C4-2B (cell line): ENCODE data around the gene HSD11B1L.
A peak's percentile ranks its signal among the peaks of the same experiment; 100 is the strongest.

Source experiments
- H3K27ac ChIP-seq: fragments of 450-650 bp; 2 replicates; pipeline ENCODE4 v1.5.1; 2017
- ZFX ChIP-seq: fragments of 450-650 bp; IDR thresholded peaks from 2 replicates; pipeline ENCODE4 v1.6.1; 2017
- TF ChIP-seq, protein P1 (sequence below): fragments of 450-650 bp; conservative IDR thresholded peaks from 2 replicates; pipeline ENCODE4 v1.5.1; 2017; ENCODE audit warnings: mild to moderate bottlenecking

The HSD11B1L gene

DNA sequence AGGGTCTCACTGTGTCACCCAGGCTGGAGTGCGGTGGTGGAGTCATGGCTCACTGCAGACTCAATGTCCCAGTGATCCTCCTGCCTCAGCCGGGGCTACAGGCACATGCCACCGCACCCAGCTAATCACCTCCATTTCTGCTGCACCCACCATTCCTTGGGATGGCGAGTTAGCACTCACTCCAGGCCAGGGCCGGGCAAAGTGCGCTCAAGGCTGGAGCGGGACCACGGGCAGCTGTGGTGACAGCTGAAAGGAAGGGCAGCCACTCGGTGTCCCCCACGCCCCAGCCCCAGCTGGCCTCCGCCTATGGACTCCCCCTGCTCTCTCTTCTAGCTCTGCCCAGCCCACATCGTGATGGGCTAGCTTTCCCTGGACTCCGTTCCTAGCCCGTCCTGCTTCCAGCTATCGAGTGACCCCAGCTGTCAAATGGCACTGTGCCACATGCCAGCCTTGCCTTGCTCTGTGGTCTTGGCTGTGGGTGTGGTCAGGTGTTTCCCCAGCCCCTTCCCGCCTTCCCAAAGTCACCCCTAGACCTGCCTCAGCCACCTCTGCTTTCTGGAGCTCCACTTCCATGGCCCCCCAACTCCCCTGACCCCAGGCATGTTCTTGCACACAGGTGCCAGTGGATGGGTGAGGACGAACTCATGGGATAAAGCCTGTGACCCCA lies 4.6 kb upstream of the HSD11B1L start:
- H3K27ac ChIP-seq, result no peak overlapping the region
- TF ChIP-seq ZFX, result no peak

GRCh38 chr19:5676772-5677105 lies 4.1 kb upstream of the HSD11B1L start:
- TF ChIP-seq ZFX, result no peak
- TF ChIP-seq, protein P1, sequence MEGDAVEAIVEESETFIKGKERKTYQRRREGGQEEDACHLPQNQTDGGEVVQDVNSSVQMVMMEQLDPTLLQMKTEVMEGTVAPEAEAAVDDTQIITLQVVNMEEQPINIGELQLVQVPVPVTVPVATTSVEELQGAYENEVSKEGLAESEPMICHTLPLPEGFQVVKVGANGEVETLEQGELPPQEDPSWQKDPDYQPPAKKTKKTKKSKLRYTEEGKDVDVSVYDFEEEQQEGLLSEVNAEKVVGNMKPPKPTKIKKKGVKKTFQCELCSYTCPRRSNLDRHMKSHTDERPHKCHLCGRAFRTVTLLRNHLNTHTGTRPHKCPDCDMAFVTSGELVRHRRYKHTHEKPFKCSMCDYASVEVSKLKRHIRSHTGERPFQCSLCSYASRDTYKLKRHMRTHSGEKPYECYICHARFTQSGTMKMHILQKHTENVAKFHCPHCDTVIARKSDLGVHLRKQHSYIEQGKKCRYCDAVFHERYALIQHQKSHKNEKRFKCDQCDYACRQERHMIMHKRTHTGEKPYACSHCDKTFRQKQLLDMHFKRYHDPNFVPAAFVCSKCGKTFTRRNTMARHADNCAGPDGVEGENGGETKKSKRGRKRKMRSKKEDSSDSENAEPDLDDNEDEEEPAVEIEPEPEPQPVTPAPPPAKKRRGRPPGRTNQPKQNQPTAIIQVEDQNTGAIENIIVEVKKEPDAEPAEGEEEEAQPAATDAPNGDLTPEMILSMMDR, result no peak
- no peak overlapping the region for H3K27ac ChIP-seq

GRCh38 chr19:5677136-5677535 lies 3.7 kb upstream of the HSD11B1L start:
- H3K27ac ChIP-seq, result no peak overlapping the region
- TF ChIP-seq, protein P1, result no peak
- no peak for TF ChIP-seq ZFX

DNA sequence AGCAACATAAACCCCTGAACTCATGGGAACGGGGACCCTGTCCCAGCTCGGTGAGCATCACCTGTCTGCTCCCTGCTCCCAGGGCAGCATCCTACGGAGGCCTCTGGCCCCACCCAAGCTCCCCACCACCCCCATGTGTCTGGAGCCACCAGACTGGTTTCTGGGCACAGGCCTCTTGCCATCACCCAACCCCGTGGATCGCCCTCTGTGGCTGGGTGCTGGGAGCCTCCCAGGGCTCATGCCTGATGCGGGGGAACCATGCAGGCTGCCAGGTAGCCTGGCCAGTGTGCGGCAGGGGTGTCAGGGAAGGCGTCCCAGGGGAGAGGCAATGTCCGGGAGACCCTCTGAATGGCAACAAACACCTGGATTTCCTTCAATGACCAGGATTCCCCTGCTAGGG lies 3.2 kb upstream of the HSD11B1L start:
- TF ChIP-seq ZFX, result no peak
- TF ChIP-seq, protein P1, result no peak
- H3K27ac ChIP-seq, result no peak overlapping the region

DNA sequence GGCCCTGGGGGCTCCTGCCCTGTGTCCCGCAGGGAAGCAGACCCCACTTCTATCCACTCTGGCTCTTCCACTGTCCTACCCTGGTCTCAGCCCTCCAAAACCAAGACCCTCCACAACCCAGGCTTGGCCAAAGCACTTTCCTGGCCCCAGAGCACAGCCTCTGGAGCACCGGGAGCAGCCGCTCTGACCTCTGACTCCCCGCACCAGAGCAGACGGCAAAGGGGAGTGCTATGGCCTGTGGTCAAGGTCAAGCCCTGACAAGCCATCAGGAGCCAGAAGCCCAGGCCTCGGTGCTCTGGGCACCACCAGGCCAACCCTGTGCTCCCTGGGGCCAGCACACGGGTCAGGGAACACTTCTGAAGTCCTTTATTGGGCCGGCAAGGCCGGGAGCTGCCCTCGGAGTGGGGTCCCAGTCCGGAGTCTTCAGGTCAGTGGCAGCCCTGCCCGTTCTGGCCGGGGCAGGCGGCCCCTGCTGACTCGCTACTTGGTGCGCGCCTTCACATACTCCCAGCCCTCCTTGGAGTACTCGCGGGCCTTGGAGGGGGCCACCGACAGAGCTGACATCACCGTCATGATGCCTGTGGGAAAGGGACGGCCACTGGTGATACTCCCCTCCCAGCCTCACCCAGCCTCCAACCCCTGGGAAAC lies 2.6 kb upstream of the HSD11B1L start:
- H3K27ac ChIP-seq, result no peak overlapping the region
- TF ChIP-seq, protein P1, result no peak
- TF ChIP-seq ZFX, result no peak

- H3K27ac ChIP-seq, result peak overlapping the region; percentile 80
- TF ChIP-seq, protein P1, result no peak
- TF ChIP-seq ZFX, result no peak
These were observed 1.3 kb upstream of the HSD11B1L start for GRCh38 chr19:5679289-5680083.

DNA sequence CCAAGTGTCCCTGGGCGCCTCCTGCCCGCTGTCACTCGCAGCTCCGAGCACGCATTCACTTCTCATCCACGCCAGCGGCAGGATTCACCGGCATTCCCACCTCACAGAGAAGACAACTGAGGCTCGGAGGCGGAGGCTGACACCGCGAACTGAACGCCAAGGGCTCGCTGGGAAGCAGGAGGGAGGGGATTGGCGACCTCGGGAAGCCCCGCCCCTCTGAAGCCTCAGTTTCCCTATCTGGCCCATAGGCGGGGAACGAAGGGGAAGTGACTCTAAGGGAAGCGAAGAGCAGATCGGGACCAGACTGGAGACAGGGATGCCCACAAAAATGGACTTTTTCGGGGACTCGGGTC lies 767 bp upstream of the HSD11B1L start:
- H3K27ac ChIP-seq, result peak overlapping the region; percentile 80
- no peak for TF ChIP-seq ZFX
- TF ChIP-seq, protein P1, result no peak
